T-cell (primary cell): ENCODE data around the gene TEX19. TPM values are rescaled to one million over a fixed set of nuclear protein-coding genes. Genes with fewer than 3 reads are reported as not detected.

Experiments
- ATAC-seq, 4 experiments: fragments of 200-7000 bp in 3 of 4; fragments of 150-1000 bp in 1 of 4; cut with Tn5 transposase; replicated peaks in 1 of 4; 1 replicate in 3 of 4; 2 replicates in 1 of 4; pipeline ENCODE4 v1.10.0; 2021; ENCODE audit warnings: moderate library complexity in 3 of 4, mild to moderate bottlenecking in 2 of 4, moderate number of reproducible peaks in 1 of 4
- CTCF ChIA-PET, 2 donors: fragments of 300-600 bp; sonication (Branson Sonifier 250); formaldehyde crosslinking; loops; one replicate each; lab custom pipeline; 2022; ENCODE audit warnings: antibody characterized with exemption in 2 of 2; lab: Charles Lee
- POLR2A ChIA-PET, 2 donors: fragments of 300-600 bp; sonication (Branson Sonifier 250); formaldehyde crosslinking; loops; one replicate each; lab custom pipeline; 2022; ENCODE audit warnings: antibody characterized with exemption in 2 of 2; lab: Charles Lee
- DNase-seq, 35 experiments: peaks; one replicate each; pipeline versions ENCODE4 v3.0.0 to v3.0.0-alpha.2; 2013 to 2023
- H3K27ac ChIP-seq: one replicate; pipeline ENCODE4 v1.5.1; 2013; ENCODE audit warnings: low read length
- H3K27me3 ChIP-seq, 2 experiments: replicated peaks in 1 of 2; 1 replicate in 1 of 2; 2 replicates in 1 of 2; pipeline versions ENCODE4 v1.6.1 to v1.7.0; 2013; ENCODE audit warnings: low read length in 1 of 2, mixed read lengths in 1 of 2; ENCODE audit not compliant: control insufficient read depth in 2 of 2, insufficient read depth in 2 of 2; ENCODE audit errors: extremely low read depth in 1 of 2
- H3K36me3 ChIP-seq, 2 donors: 1 replicate in 1 of 2; 2 replicates in 1 of 2; pipeline versions ENCODE4 v1.6.1 to v1.7.0; 2013; ENCODE audit warnings: low read length in 1 of 2; ENCODE audit not compliant: control insufficient read depth in 2 of 2, insufficient read depth in 1 of 2; ENCODE audit errors: extremely low read depth in 1 of 2
- H3K4me1 ChIP-seq, 2 experiments: 1 replicate in 1 of 2; 2 replicates in 1 of 2; pipeline versions ENCODE4 v1.6.1 to v1.7.0; 2013; ENCODE audit warnings: low read length in 2 of 2, mixed read lengths in 1 of 2; ENCODE audit not compliant: insufficient read depth in 2 of 2, control insufficient read depth in 1 of 2; ENCODE audit errors: extremely low read depth in 1 of 2
- H3K4me3 ChIP-seq, 2 donors: 1 replicate in 1 of 2; 2 replicates in 1 of 2; pipeline versions ENCODE4 v1.5.1 to v1.7.0; 2013; ENCODE audit warnings: mild to moderate bottlenecking in 2 of 2, low read length in 1 of 2, moderate library complexity in 1 of 2; ENCODE audit not compliant: control insufficient read depth in 1 of 2; ENCODE audit errors: extremely low read depth in 1 of 2
- H3K9me3 ChIP-seq: 2 replicates; pipeline ENCODE4 v1.7.0; 2013
- H3K27ac Mint-ChIP-seq, 2 donors: one replicate each; pipeline ENCODE4 v1.8.0; 2020 to 2021; ENCODE audit warnings: mild to moderate bottlenecking in 2 of 2, mixed read lengths in 2 of 2
- H3K27me3 Mint-ChIP-seq, 2 donors: one replicate each; pipeline ENCODE4 v1.8.0; 2021 to 2022; ENCODE audit warnings: mixed read lengths in 2 of 2
- H3K36me3 Mint-ChIP-seq: one replicate; pipeline ENCODE4 v1.8.0; 2021; ENCODE audit warnings: mixed read lengths
- H3K4me1 Mint-ChIP-seq, 3 donors: one replicate each; pipeline ENCODE4 v1.8.0; 2020 to 2022; ENCODE audit warnings: mixed read lengths in 3 of 3, mild to moderate bottlenecking in 1 of 3
- H3K4me3 Mint-ChIP-seq, 3 donors: one replicate each; pipeline ENCODE4 v1.8.0; 2020 to 2022; ENCODE audit warnings: mild to moderate bottlenecking in 3 of 3, mixed read lengths in 3 of 3, moderate library complexity in 3 of 3
- H3K9me3 Mint-ChIP-seq, 3 donors: one replicate each; pipeline ENCODE4 v1.8.0; 2020 to 2022; ENCODE audit warnings: mixed read lengths in 3 of 3
- WGBS: methylation state at CpG from one replicate; pipeline ENCODE4 v1.1.5; 2013; ENCODE audit warnings: missing lambda C conversion rate; ENCODE audit not compliant: insufficient coverage; 5-methylcytosine and 5-hydroxymethylcytosine counted together
- total RNA-seq, 35 experiments: library from RNA in 6 of 35; stranded (reverse) in 6 of 35; fragments of 120-200 nt in 1 of 35; gene quantifications; one replicate each; pipeline versions ENCODE4 v1.2.1 to v1.2.4 and lab custom pipeline; 2013 to 2026

Gene TEX19
- total RNA-seq, 5 donors from 2014 or later (not counting 1 experiment from before 2014, with no cell fraction given): not detected

DNA sequence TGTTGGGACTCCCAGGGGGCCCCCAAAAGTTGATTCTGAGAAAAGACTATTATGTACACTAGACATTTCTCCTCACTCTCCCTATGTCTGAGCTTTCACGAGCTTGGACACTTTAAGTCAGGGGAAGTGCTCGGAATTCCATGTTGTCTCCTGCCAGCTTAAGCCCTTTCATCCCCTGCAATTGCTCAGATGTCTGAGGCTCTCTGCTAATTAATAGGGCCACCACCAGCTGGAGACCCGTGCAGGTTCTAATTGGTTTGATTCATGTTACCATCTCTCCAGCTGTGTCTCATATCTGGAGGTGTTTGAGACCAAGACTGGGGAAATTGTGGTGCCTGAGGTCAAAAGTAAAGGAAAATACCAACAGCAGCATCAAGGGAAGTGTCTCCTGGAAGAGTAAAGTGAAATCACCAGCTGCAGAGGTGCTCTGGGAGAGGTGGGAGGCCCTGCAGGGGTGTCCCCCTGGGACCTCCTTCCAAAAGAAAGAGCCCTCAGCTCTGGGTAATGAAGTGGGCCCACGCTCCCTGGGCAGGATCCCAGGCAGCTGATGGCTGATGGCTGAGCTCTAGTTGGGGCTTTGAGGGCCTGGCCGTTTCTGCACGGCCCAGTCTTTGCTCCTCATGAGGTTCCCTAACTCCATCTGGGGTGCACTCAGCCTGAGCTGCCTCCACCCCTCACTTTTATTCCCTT is 6.7 kb downstream of the TEX19 start:
- Histone ChIP-seq H3K4me1 (peaks cover 0 to 5% of the 10 kb centered on the region in 2 experiments), H3K4me3 (no peak overlapping the region), H3K9me3 (no peaks in the 10 kb centered on the region), H3K36me3 (no peaks in the 10 kb centered on the region), H3K27ac (no peak overlapping the region), H3K27me3 (peaks cover 4 to 27% of the 10 kb centered on the region in 2 experiments)
- Mint-ChIP-seq H3K9me3 (no peaks in the 10 kb centered on the region), H3K36me3 (no peaks in the 10 kb centered on the region), H3K4me1 (peaks cover 2 to 5% (median 2%) of the 10 kb centered on the region in 3 donors), H3K27me3 (peaks cover 8 to 26% of the 10 kb centered on the region in 2 donors), H3K4me3 (no peak overlapping the region), H3K27ac (no peak overlapping the region)
- CTCF ChIA-PET: no interaction called here
- DNase-seq (no peak), ATAC-seq (no peak)
- POLR2A ChIA-PET: no interaction called here
- WGBS: 56% methylated on average over 4 of the region's 6 CpGs

DNA sequence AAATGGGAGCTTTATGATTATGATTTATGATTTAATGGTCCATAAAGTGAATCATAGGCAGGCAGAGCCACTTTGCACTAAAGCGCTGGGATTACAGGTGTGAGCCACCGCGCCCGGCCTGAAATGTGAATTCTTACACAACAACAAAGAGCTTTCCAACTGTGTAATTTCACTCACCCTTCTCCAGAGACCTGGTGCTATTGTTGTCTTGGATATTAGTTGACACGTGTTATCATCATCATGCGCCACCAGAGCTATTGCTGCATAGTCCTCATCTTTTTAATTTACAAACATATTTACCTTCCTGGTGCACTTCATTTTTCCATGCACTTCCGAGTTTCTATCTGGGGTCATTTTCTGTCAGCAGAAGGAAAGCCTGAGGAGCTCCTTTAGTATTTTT is 7.7 kb downstream of the TEX19 start:
- H3K4me3 Mint-ChIP-seq: no peak overlapping the region
- H3K4me1 ChIP-seq: peaks cover 2 to 12% of the 10 kb centered on the region in 2 experiments
- H3K36me3 ChIP-seq: no peaks in the 10 kb centered on the region
- H3K27ac Mint-ChIP-seq: no peak overlapping the region
- H3K9me3 Mint-ChIP-seq: no peaks in the 10 kb centered on the region
- no peaks in the 10 kb centered on the region for H3K36me3 Mint-ChIP-seq
- H3K27me3 ChIP-seq: peaks cover 4 to 34% of the 10 kb centered on the region in 2 experiments
- peaks cover 6 to 10% (median 7%) of the 10 kb centered on the region in 3 donors for H3K4me1 Mint-ChIP-seq
- DNase-seq: no peak
- no peak overlapping the region for H3K4me3 ChIP-seq
- CTCF ChIA-PET: no interaction called here
- ATAC-seq: no peak
- POLR2A ChIA-PET: no interaction called here
- WGBS: no CpG with 5 or more reads among the region's 7 CpGs
- H3K27ac ChIP-seq: no peak overlapping the region
- peaks cover 12 to 32% of the 10 kb centered on the region in 2 donors for H3K27me3 Mint-ChIP-seq
- no peaks in the 10 kb centered on the region for H3K9me3 ChIP-seq

DNA sequence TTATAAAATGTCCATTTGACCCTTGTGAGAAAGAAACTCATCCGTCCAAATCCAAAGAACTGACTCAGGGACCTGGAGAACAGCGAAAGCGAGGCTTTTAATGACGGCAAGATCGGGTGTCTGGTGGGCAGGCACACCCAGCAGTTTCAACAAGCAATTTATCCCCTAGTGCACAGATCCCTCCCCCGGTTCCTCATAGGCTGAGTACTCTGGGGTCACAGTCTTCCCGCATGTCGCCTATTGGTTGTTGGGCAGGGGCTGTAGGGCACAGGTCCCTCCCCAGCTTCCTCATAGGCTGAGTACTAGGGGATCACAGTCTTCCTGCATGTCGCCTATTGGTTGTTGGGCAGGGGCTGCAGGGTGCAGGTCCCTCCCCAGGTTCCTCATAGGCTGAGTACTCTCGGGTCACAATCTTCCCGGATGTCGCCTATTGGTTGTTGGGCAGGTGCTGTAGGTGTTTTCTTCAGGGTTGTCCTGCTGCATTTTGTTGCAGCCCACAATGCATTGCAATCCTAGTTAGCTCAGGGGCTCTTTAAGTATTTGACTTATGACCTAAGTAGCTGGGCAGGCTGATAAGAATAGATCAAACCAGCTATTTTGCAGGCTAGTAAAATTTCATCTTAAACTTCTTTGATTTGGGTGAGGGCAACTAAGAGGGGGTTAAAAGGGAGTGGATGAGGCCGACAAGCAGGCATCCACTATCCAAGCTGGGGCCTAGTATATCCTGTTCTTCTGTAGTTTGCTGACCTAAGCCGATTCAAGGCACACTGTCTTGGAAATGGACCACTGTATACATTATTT is 8.9 kb downstream of the TEX19 start:
- no peak overlapping the region for H3K4me3 ChIP-seq
- Mint-ChIP-seq H3K4me1 (peaks cover 9 to 15% (median 13%) of the 10 kb centered on the region in 3 donors), H3K27ac (no peak overlapping the region), H3K9me3 (no peaks in the 10 kb centered on the region), H3K36me3 (no peaks in the 10 kb centered on the region), H3K27me3 (peaks cover 18 to 37% of the 10 kb centered on the region in 2 donors), H3K4me3 (no peak overlapping the region)
- ChIA-PET CTCF (no interaction called here), POLR2A (interaction anchor here in 1 of 2 donors (0.5 kb wide), 1 partner anchor 170 kb away, joined by 4 read pairs; no protein-coding TSS in a partner anchor)
- H3K27ac ChIP-seq: no peak overlapping the region
- no peaks in the 10 kb centered on the region for H3K9me3 ChIP-seq
- DNase-seq (no peak), ATAC-seq (no peak)
- 89% methylated on average over 9 of the region's 14 CpGs for WGBS
- peaks cover 2 to 12% of the 10 kb centered on the region in 2 experiments for H3K4me1 ChIP-seq
- H3K36me3 ChIP-seq: no peaks in the 10 kb centered on the region
- H3K27me3 ChIP-seq: peaks cover 4 to 45% of the 10 kb centered on the region in 2 experiments

DNA sequence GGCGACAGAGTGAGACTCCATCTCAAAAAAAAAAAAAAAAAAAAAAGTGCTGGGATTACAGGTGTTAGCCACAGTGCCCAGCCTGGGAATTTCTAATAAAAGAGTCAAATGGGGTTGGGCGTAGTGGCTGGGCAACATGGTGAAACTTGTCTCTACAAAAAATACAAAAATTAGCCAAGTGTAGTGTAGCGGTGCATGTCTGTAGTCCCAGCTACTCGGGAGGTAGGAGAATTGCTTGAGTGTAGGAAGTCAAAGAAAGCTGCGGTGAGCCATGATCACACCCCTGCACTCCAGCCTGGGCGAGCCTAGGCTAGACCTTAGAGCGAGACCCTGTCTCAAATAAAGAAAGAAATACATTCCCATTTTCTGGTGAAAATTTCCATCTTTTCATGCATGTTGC is 10.2 kb downstream of the TEX19 start:
- peaks cover 21 to 45% of the 10 kb centered on the region in 2 donors for H3K27me3 Mint-ChIP-seq
- ATAC-seq (no peak), DNase-seq (no peak)
- no peak overlapping the region for H3K4me3 Mint-ChIP-seq
- H3K27ac Mint-ChIP-seq: no peak overlapping the region
- H3K36me3 Mint-ChIP-seq: no peaks in the 10 kb centered on the region
- CTCF ChIA-PET: interaction anchor here in 1 of 2 donors (0.5 kb wide), 1 partner anchor 514 kb away, joined by 4 read pairs; no protein-coding TSS in a partner anchor
- peaks cover 10 to 17% (median 17%) of the 10 kb centered on the region in 3 donors for H3K4me1 Mint-ChIP-seq
- H3K9me3 Mint-ChIP-seq: no peaks in the 10 kb centered on the region
- 100% methylated on average over 1 of the region's 7 CpGs for WGBS
- POLR2A ChIA-PET: no interaction called here
- H3K9me3 ChIP-seq: no peaks in the 10 kb centered on the region
- H3K4me3 ChIP-seq: no peak overlapping the region
- H3K27me3 ChIP-seq: peaks cover 4 to 56% of the 10 kb centered on the region in 2 experiments
- H3K4me1 ChIP-seq: peaks cover 2 to 12% of the 10 kb centered on the region in 2 experiments
- no peaks in the 10 kb centered on the region for H3K36me3 ChIP-seq
- H3K27ac ChIP-seq: no peak overlapping the region

DNA sequence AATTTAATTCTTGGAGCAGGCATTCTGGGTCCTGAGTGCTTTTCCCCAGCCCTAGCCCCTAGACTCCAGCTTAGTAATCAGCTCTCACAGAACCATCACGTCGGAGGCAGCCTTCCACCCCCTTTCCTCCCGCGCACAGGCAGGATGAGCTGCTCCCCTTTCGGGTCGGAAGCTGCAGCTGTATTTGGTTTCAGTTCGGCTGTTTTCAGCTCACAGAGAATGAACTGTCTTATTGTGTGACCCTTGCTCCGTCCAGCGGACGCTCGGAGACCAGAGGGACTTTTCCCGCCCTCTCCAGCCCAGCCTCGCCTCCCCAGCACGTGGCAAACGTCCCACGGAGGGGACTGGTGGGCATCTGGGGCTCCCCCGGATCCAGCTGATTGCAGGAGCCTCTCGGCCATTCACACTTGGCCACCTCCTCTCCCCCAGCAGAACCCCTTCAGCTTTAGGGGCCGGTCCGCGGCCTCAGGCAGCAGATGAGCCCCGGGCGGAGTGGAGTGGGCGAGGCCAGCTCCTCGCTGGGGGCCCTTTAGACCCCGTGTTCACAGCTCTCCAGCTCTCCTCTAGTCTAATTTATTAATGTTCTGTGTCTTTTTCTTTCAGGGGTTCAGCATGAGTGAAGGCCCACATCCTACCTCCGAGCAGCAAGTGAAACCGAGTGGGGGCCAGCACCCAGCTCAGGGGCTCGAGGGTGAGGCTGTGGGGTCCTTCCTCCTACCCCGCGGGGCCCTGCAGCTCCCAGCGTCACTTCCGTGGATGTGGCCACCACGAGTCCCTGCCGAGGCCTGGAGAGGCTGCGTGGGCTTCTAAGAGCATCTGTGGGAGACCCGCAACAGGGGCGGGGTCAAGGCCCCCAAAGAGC is 11.7 kb downstream of the TEX19 start:
- CTCF ChIA-PET: interaction anchor here in 1 of 2 donors (0.6 kb wide), 1 partner anchor 71 kb away, joined by 3 read pairs; no protein-coding TSS in a partner anchor
- H3K4me3 ChIP-seq: peak overlapping the region; percentile 40 to 64
- no peaks in the 10 kb centered on the region for H3K36me3 ChIP-seq
- H3K4me1 Mint-ChIP-seq: peaks cover 10 to 17% (median 17%) of the 10 kb centered on the region in 3 donors
- peak in 2 of 35 experiments; percentile 8 to 16 for DNase-seq
- H3K4me1 ChIP-seq: peaks cover 2 to 12% of the 10 kb centered on the region in 2 experiments
- peaks cover 23 to 46% of the 10 kb centered on the region in 2 donors for H3K27me3 Mint-ChIP-seq
- POLR2A ChIA-PET: no interaction called here
- ATAC-seq: peak; percentile 26 to 69 (median 44)
- no peak overlapping the region for H3K27ac ChIP-seq
- 18% methylated on average over 28 of the region's 38 CpGs for WGBS
- H3K27me3 ChIP-seq: peaks cover 4 to 61% of the 10 kb centered on the region in 2 experiments
- no peak overlapping the region for H3K27ac Mint-ChIP-seq
- peak overlapping the region; percentile 66 to 81 (median 76) for H3K4me3 Mint-ChIP-seq
- H3K9me3 ChIP-seq: no peaks in the 10 kb centered on the region
- H3K36me3 Mint-ChIP-seq: no peaks in the 10 kb centered on the region
- H3K9me3 Mint-ChIP-seq: no peaks in the 10 kb centered on the region
